Panc1 (cell line): ENCODE results near the gene MAD1L1.

Experiments used
- CTCF ChIP-seq: fragments of 450-650 bp; IDR thresholded peaks from 2 replicates; pipeline ENCODE4 v1.5.1; 2017; ENCODE audit warnings: mild to moderate bottlenecking
- POLR2AphosphoS5 ChIP-seq: IDR thresholded peaks from 2 replicates; pipeline ENCODE4 v1.6.1; 2012; ENCODE audit warnings: mild to moderate bottlenecking, low read depth, low read length, moderate library complexity
- REST ChIP-seq, 2 experiments: IDR thresholded peaks; 2 replicates each; pipeline ENCODE4 v1.6.1; 2011 to 2012; ENCODE audit warnings: low read depth in 2 of 2, control low read depth in 1 of 2, low read length in 1 of 2, mild to moderate bottlenecking in 1 of 2, moderate library complexity in 1 of 2; ENCODE audit not compliant: insufficient read depth in 1 of 2
- SIN3A ChIP-seq: IDR thresholded peaks from 2 replicates; pipeline ENCODE4 v1.6.1; 2012; ENCODE audit warnings: low read depth, mild to moderate bottlenecking, low read length, moderate library complexity, borderline replicate concordance; ENCODE audit not compliant: insufficient read depth
- TCF7L2 ChIP-seq: IDR thresholded peaks from 2 replicates; pipeline ENCODE4 v1.6.1; 2011; ENCODE audit warnings: mild to moderate bottlenecking, low read depth, low read length, inconsistent platforms

GRCh38 chr7:1768832-1769231 is 463.9 kb downstream of the MAD1L1 start:
- no peak for TF ChIP-seq CTCF
- TF ChIP-seq POLR2AphosphoS5: no peak
- no peak for TF ChIP-seq REST (IDR thresholded peaks at IDR 0.05; ENCODE audit: insufficient read depth in 1 of 2, low read depth in 2 of 2, low read length in 1 of 2)
- no peak for TF ChIP-seq SIN3A
- TF ChIP-seq TCF7L2: no peak
